ENCODE measurements around the gene ATG10. TPM values are rescaled to one million over a fixed set of nuclear protein-coding genes. Genes with fewer than 3 reads are reported as not detected.
"Not testable (repeated sequence)": the region's sequence is repeated elsewhere in the genome, so short reads cannot be mapped to it uniquely, and the experiment has no call there.

ATG10 gene
- total RNA-seq, 1 donor from 2014 or later, result 2.9 TPM

DNA sequence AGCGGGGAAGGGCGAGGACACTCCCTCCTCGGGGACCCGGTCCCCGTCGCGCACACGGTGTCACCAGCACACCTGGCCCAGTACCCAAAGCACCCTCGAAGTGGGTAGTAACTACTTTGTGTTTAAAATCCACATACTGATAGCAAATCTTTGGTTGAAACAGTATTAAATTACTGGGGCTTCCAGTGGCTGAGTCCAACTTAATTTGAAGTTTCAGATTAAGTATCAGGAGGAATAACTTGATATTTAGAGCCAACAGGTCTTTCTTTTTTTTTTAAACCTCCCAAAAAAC lies 615 bp downstream of the ATG10 start:
- intact Hi-C loops (cut with DNase I), result loop anchor here (5.0 to 10.0 kb wide), 2 partner anchors 115 to 218 kb away; partner anchors contain the start of gene SSBP2
- ATAC-seq (ENCODE audit: poor library complexity) (no peak), DNase-seq (no peak)

DNA sequence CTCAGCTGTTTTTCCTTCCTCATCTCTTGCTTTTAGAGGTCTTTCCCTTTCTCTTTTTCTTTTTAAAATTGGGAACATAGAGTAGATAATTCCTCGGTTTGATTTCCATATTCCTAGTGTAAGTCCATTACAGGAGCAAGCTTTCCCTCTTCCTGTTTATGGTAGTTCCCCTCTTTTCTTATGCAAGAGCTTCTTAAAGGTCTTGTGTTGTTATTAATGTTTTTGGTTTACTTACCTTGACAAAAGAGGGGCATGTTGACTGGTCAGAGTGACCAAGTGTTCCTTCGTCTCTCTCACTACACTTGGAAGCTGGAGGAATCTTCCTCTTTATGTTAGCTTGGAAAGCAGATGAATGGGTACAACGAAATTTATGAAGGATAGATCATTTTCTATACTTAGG lies 8.3 kb downstream of the ATG10 start:
- intact Hi-C loops (cut with DNase I), result no loop called here
- DNase-seq, result no peak
- no peak for ATAC-seq (ENCODE audit: poor library complexity)

DNA sequence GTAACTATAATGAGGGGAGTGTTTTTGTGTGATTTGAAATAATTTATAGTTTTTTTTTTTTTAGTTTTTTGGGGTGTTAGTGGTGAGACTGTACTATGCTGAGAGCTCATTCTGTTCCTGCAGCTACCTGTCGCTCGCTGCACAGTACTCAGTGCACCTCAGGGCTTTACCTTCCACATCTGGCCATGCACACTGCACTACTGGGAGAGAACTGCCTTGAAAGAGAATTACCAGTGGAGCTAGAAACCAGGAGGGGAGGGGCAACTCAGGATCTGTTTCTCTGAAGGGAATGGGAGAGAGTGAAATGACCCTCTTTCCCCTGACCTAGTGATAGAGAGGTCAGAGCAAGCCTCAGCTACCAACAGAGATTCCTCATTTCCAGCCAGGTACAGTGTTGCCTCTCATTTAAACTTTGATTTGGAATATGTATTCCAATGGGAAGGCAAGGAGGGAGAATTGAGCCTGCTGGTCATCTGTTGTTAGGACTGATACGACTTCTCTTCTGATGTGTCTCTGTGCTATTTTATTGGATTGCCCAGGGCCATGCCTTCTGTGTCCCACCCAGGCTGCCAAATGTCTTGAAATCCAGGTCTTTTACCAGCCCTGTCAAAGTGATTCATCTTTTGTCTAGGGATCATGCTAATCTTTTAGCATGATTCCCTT lies 8.9 kb downstream of the ATG10 start:
- intact Hi-C loops (cut with DNase I), result no loop called here
- DNase-seq, result no peak

DNA sequence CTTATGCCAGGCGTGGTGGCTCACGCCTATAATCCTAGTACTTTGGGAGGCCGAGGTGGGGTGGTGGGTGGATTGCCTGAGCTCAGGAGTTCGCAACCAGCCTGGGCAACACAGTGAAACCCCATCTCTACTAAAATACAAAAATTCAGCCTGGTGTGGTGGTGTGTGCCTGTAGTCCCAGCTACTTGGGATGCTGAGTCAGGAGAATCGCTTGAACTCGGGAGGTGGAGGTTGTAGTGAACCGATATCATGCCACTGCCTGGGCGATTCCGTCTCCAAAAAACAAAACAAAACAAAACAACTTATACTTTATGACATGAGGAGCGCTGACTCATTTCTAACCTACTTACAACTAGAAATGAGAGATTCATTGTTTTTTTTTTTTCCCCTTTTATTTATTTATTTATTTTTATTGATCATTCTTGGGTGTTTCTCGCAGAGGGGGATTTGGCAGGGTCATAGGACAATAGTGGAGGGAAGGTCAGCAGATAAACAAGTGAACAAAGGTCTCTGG lies 10.4 kb downstream of the ATG10 start:
- intact Hi-C loops (cut with DNase I); ATAC-seq (ENCODE audit: poor library complexity): not testable (repeated sequence)

More for the DNA sequence above, 8.9 kb downstream of the ATG10 start:
- no peak for ATAC-seq (ENCODE audit: poor library complexity)

DNA sequence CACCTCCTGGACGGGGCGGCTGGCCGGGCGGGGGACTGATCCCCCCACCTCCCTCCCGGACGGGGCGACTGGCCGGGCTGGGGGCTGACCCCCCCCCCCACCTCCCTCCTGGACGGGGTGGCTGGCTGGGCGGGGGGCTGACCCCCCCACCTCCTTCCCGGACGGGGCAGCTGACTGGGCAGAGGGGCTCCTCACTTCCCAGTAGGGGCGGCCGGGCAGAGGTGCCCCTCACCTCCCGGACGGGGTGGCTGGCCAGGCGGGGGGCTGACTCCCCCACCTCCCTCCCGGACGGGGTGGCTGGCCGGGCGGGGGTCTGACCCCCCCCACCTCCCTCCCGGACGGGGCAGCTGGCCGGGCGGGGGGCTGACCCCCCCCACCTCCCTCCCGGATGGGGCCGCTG lies 11.3 kb downstream of the ATG10 start:
- DNase-seq; intact Hi-C loops (cut with DNase I); ATAC-seq (ENCODE audit: poor library complexity): not testable (repeated sequence)

More for the DNA sequence above, 10.4 kb downstream of the ATG10 start:
- not testable (repeated sequence) for DNase-seq

GRCh38 chr5:81983563-81983962 lies 11.7 kb downstream of the ATG10 start:
- intact Hi-C loops (cut with DNase I), result not testable (repeated sequence)

GRCh38 chr5:81986126-81986525 lies 14.3 kb downstream of the ATG10 start:
- ATAC-seq (ENCODE audit: poor library complexity) (no peak), DNase-seq (no peak)
- intact Hi-C loops (cut with DNase I), result no loop called here

More at GRCh38 chr5:81983563-81983962, 11.7 kb downstream of the ATG10 start:
- ATAC-seq (ENCODE audit: poor library complexity); DNase-seq: not testable (repeated sequence)

GRCh38 chr5:81989204-81989603 lies 17.4 kb downstream of the ATG10 start:
- intact Hi-C loops (cut with DNase I), result no loop called here
- ATAC-seq (ENCODE audit: poor library complexity) (no peak), DNase-seq (no peak)

DNA sequence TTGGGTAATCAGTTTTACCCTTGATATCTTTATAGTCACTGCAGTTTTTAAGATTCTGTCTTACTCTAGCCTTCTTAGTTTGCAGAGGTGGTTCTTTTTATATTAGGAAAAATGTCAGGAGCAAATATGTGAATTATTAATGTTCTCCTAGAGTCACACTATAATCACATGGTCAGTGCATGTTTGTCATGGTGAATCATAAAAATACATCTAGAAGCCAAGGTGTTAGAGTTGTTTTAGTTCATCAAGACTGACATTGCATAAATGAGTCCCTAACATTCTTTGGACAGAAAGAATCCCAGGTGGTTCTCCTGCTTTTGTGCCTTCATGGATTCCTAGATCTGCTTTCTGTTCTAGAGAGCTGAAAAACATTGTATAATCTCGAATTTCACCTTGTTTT lies 22.9 kb downstream of the ATG10 start:
- no peak for DNase-seq
- intact Hi-C loops (cut with DNase I), result no loop called here
- ATAC-seq (ENCODE audit: poor library complexity), result no peak

- DNase-seq, result no peak
- no peak for ATAC-seq (ENCODE audit: poor library complexity)
- intact Hi-C loops (cut with DNase I), result no loop called here
Observed at GRCh38 chr5:81995407-81995806, 23.6 kb downstream of the ATG10 start.

- DNase-seq (no peak), ATAC-seq (ENCODE audit: poor library complexity) (peak; percentile 59)
- intact Hi-C loops (cut with DNase I), result no loop called here
Observed at GRCh38 chr5:82004511-82004910, 32.7 kb downstream of the ATG10 start.

- intact Hi-C loops (cut with DNase I); DNase-seq; ATAC-seq (ENCODE audit: poor library complexity): not testable (repeated sequence)
Observed at GRCh38 chr5:82009869-82010268, 38.0 kb downstream of the ATG10 start.

DNA sequence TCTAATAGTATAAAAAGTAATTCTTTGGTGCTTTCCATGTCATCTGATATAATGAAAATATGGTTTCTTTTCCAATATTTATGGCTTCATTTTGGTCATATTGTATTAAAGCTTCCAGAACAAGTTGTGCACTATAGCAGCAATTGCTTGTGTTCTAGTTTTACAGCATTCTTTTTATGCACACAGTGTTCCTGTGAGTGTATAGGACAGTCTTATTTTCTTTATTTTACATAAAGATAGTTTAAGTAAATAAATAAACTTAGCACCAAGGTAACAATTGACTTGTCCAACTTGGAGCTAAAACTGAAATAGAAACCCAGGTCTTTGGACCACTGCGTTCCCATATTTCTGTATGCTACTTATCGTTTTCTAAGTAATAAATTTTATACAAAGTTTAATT lies 38.9 kb downstream of the ATG10 start:
- no peak for DNase-seq
- intact Hi-C loops (cut with DNase I), result no loop called here
- no peak for ATAC-seq (ENCODE audit: poor library complexity)

DNA sequence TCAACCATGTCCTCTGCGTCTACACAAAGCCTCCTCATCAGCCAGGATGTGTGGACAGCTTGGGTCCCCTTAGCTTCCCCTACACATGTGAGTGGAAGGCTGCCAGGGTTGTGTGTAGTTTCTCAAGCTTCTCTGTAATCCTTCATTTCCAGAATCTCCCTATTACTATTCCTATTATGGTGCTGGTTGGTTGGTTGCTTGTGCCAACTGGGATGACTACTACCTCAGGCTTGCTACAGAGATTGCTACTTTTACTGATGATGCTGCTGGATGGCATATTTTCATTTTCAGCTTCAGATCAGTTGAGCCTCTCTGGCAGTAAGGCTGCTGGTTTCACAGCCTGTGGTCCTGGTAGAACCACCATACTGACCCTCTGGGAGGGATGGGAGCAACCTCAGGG lies 39.9 kb downstream of the ATG10 start:
- intact Hi-C loops (cut with DNase I), result no loop called here
- DNase-seq (no peak), ATAC-seq (ENCODE audit: poor library complexity) (no peak)

- ATAC-seq (ENCODE audit: poor library complexity); DNase-seq; intact Hi-C loops (cut with DNase I): not testable (repeated sequence)
Observed at GRCh38 chr5:82014644-82015043, 42.8 kb downstream of the ATG10 start.

- DNase-seq (no peak), ATAC-seq (ENCODE audit: poor library complexity) (peak; percentile 89)
- intact Hi-C loops (cut with DNase I), result no loop called here
Observed at GRCh38 chr5:82018462-82018861, 46.6 kb downstream of the ATG10 start.

- peak; percentile 49 for ATAC-seq (ENCODE audit: poor library complexity)
- intact Hi-C loops (cut with DNase I), result no loop called here
Observed at GRCh38 chr5:82019342-82020138, 47.7 kb downstream of the ATG10 start.

DNA sequence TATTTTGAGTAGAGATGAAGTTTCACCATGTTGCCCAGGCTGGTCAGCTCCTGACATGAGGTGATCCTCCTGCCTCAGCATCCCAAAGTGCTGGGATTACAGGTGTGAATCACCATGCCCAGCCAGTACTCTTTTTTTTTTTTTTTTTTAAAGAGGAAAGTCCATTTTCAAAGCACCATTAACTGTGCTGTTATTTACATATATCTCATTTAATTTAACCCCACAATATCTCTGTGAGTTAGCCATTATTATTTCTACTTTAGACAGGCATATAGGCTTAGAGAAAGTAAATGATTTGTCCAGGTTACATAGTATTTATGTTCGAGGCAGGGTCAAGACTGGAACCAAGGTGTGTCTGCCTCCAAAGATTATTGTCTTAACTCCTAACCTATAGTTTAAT lies 50.7 kb downstream of the ATG10 start:
- ATAC-seq (ENCODE audit: poor library complexity) (no peak), DNase-seq (no peak)
- intact Hi-C loops (cut with DNase I), result no loop called here

More at GRCh38 chr5:82019342-82020138, 47.7 kb downstream of the ATG10 start:
- DNase-seq, result no peak

GRCh38 chr5:82023644-82024043 lies 51.8 kb downstream of the ATG10 start:
- ATAC-seq (ENCODE audit: poor library complexity) (no peak), DNase-seq (no peak)
- intact Hi-C loops (cut with DNase I), result no loop called here

Data from Right ventricle myocardium superior (tissue), 1 donor.